Uterus (tissue), 4 donors: ENCODE results near the gene CNTFR. TPM values are rescaled to one million over a fixed set of nuclear protein-coding genes. Genes with fewer than 3 reads are reported as not detected.

Experiments used
- DNase-seq, 2 donors: peaks; one replicate each; pipeline ENCODE4 v3.0.0-alpha.2; 2019 to 2020
- H3K27ac ChIP-seq, 2 donors: fragments of 200-600 bp; sonication (generic); 1 replicate in 1 of 2; 2 replicates in 1 of 2; pipeline ENCODE4 v1.5.1; 2016 to 2018
- H3K27me3 ChIP-seq, 2 donors: fragments of 200-600 bp; sonication (generic); one replicate each; pipeline ENCODE4 v1.5.1; 2018 to 2019; ENCODE audit warnings: control low read depth in 1 of 2
- H3K36me3 ChIP-seq, 2 donors: fragments of 200-600 bp; sonication (generic); one replicate each; pipeline ENCODE4 v1.5.1; 2019; ENCODE audit warnings: control low read depth in 1 of 2
- H3K4me1 ChIP-seq, 2 donors: fragments of 200-600 bp; sonication (generic); one replicate each; pipeline ENCODE4 v1.5.1; 2018 to 2019; ENCODE audit warnings: control low read depth in 1 of 2
- H3K4me3 ChIP-seq, 2 donors: fragments of 200-600 bp; sonication (generic); 1 replicate in 1 of 2; 2 replicates in 1 of 2; pipeline ENCODE4 v1.5.1; 2018 to 2019; ENCODE audit warnings: mild to moderate bottlenecking in 1 of 2
- H3K9me3 ChIP-seq, 2 donors: fragments of 200-600 bp; sonication (generic); one replicate each; pipeline ENCODE4 v1.5.1; 2019; ENCODE audit warnings: control low read depth in 1 of 2
- CTCF ChIP-seq, 4 experiments: fragments of 200-600 bp in 2 of 4; fragments of 450-650 bp in 2 of 4; sonication (generic) in 2 of 4; IDR thresholded peaks; one replicate each; pipeline ENCODE4 v1.5.1; 2016 to 2019; ENCODE audit warnings: antibody characterized with exemption in 4 of 4, mild to moderate bottlenecking in 2 of 4, moderate library complexity in 1 of 4
- POLR2A ChIP-seq, 2 donors: fragments of 450-650 bp; IDR thresholded peaks; one replicate each; pipeline ENCODE4 v1.6.1; 2016; ENCODE audit warnings: antibody characterized with exemption in 2 of 2, mild to moderate bottlenecking in 1 of 2, moderate library complexity in 1 of 2
- intact Hi-C: fragments of 100-400 bp; cut with DNase I; formaldehyde crosslinking; loops from one replicate; pipeline ENCODE4 v1.15.1; 2023; ENCODE audit warnings: low total_unique reads
- total RNA-seq, 4 donors: library from RNA; depleted of rRNA in 3 of 4; stranded (reverse); fragments of >200 nt in 3 of 4; gene quantifications; one replicate each; pipeline versions ENCODE4 v1.1.0 to v1.2.4, GENCODE V29; 2014 to 2023
- donor health status: DM: yes; HTN: yes; CAD: no.

Gene CNTFR
- total RNA-seq, 4 donors from 2014 or later, result 0.59 to 14.7 (median 6.6) TPM; not detected in 1

GRCh38 chr9:34524349-34524748, 65.2 kb downstream of the CNTFR start:
- Histone ChIP-seq H3K27me3 (no peaks in the 10 kb centered on the region), H3K9me3 (no peaks in the 10 kb centered on the region), H3K27ac (no peak overlapping the region), H3K36me3 (no peaks in the 10 kb centered on the region), H3K4me1 (no peaks in the 10 kb centered on the region), H3K4me3 (no peak overlapping the region)
- no peak for TF ChIP-seq POLR2A (IDR thresholded peaks at IDR 0.05)
- TF ChIP-seq CTCF (IDR thresholded peaks at IDR 0.05), result no peak
- no peak for DNase-seq
- intact Hi-C loops, result no loop called here

- Histone ChIP-seq H3K36me3 (no peaks in the 10 kb centered on the region), H3K27me3 (no peaks in the 10 kb centered on the region), H3K4me1 (no peaks in the 10 kb centered on the region), H3K9me3 (no peaks in the 10 kb centered on the region), H3K4me3 (peak within 1 kb of the TSS in 1 of 2 donors; percentile 47), H3K27ac (peak within 1 kb of the TSS in 1 of 2 donors; percentile 43)
- intact Hi-C loops, result no loop called here
- TF ChIP-seq CTCF (IDR thresholded peaks at IDR 0.05), result peak in 1 of 4 experiments; percentile 23
- no peak for TF ChIP-seq POLR2A (IDR thresholded peaks at IDR 0.05)
- DNase-seq, result peak; percentile 79 to 93
These were observed 66.3 kb downstream of the CNTFR start, which contains the start of gene ENHO for GRCh38 chr9:34522971-34523797. TSS of gene ENHO (minus strand) at chr9:34522990. CDS start at chr9:34521695, 1,295 bp downstream.

- Histone ChIP-seq H3K9me3 (no peaks in the 10 kb centered on the region), H3K36me3 (no peaks in the 10 kb centered on the region), H3K4me1 (no peaks in the 10 kb centered on the region), H3K27me3 (no peaks in the 10 kb centered on the region), H3K4me3 (peak overlapping the region in 1 of 2 donors; percentile 47), H3K27ac (peak overlapping the region in 1 of 2 donors; percentile 43)
- intact Hi-C loops, result no loop called here
- peak in 1 of 2 donors; percentile 31 for DNase-seq
- TF ChIP-seq CTCF (IDR thresholded peaks at IDR 0.05) (no peak), POLR2A (IDR thresholded peaks at IDR 0.05) (no peak)
These were observed 67.2 kb downstream of the CNTFR start for GRCh38 chr9:34522091-34522887.

GRCh38 chr9:34521406-34522045, 68.0 kb downstream of the CNTFR start:
- Histone ChIP-seq H3K4me3 (no peak overlapping the region), H3K4me1 (no peaks in the 10 kb centered on the region), H3K27me3 (no peaks in the 10 kb centered on the region), H3K27ac (no peak overlapping the region), H3K36me3 (no peaks in the 10 kb centered on the region), H3K9me3 (no peaks in the 10 kb centered on the region)
- DNase-seq, result no peak
- intact Hi-C loops, result no loop called here
- no peak for TF ChIP-seq POLR2A (IDR thresholded peaks at IDR 0.05)
- TF ChIP-seq CTCF (IDR thresholded peaks at IDR 0.05), result no peak
